Omental fat pad (tissue), 4 donors: ENCODE results near the gene EIF4G3. TPM values are rescaled to one million over a fixed set of nuclear protein-coding genes. Genes with fewer than 3 reads are reported as not detected.

Experiments used
- ATAC-seq: fragments of 150-250 bp; one replicate; pipeline ENCODE4 v1.9.1; 2016; ENCODE audit warnings: mild to moderate bottlenecking, moderate library complexity; ENCODE audit not compliant: low FRiP score
- DNase-seq: peaks from one replicate; pipeline ENCODE4 v3.0.0-alpha.2; 2019; ENCODE audit warnings: low spot score
- total RNA-seq, 4 donors: library from RNA; depleted of rRNA; stranded (reverse); fragments of >200 nt; gene quantifications; one replicate each; pipeline ENCODE4 v1.1.0, GENCODE V29; 2016
- TF ChIP-seq, protein P1 (sequence below), 3 donors: fragments of 450-650 bp; IDR thresholded peaks; one replicate each; pipeline ENCODE4 v1.5.1; 2016 to 2017; ENCODE audit warnings: antibody characterized with exemption in 3 of 3, mild to moderate bottlenecking in 3 of 3, moderate library complexity in 2 of 3

EIF4G3 gene
- total RNA-seq, 4 donors from 2014 or later: 50.2 to 69.5 (median 51.8) TPM

GRCh38 chr1:21000245-21000594, 176.5 kb downstream of the EIF4G3 start:
- no peak for ATAC-seq
- TF ChIP-seq, protein P1, sequence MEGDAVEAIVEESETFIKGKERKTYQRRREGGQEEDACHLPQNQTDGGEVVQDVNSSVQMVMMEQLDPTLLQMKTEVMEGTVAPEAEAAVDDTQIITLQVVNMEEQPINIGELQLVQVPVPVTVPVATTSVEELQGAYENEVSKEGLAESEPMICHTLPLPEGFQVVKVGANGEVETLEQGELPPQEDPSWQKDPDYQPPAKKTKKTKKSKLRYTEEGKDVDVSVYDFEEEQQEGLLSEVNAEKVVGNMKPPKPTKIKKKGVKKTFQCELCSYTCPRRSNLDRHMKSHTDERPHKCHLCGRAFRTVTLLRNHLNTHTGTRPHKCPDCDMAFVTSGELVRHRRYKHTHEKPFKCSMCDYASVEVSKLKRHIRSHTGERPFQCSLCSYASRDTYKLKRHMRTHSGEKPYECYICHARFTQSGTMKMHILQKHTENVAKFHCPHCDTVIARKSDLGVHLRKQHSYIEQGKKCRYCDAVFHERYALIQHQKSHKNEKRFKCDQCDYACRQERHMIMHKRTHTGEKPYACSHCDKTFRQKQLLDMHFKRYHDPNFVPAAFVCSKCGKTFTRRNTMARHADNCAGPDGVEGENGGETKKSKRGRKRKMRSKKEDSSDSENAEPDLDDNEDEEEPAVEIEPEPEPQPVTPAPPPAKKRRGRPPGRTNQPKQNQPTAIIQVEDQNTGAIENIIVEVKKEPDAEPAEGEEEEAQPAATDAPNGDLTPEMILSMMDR (IDR thresholded peaks at IDR 0.05): no peak
- no peak for DNase-seq

GRCh38 chr1:20999525-21000244, 177.0 kb downstream of the EIF4G3 start:
- TF ChIP-seq, protein P1 (IDR thresholded peaks at IDR 0.05): no peak
- DNase-seq: no peak
- ATAC-seq: no peak

GRCh38 chr1:20998826-20999225, 177.9 kb downstream of the EIF4G3 start:
- TF ChIP-seq, protein P1 (IDR thresholded peaks at IDR 0.05): no peak
- DNase-seq: no peak
- ATAC-seq: no peak

- no peak for DNase-seq
- ATAC-seq: no peak
- TF ChIP-seq, protein P1 (IDR thresholded peaks at IDR 0.05): no peak
These were observed 179.0 kb downstream of the EIF4G3 start for GRCh38 chr1:20997602-20998224.

GRCh38 chr1:20996554-20996953, 180.1 kb downstream of the EIF4G3 start:
- DNase-seq (no peak), ATAC-seq (no peak)
- TF ChIP-seq, protein P1 (IDR thresholded peaks at IDR 0.05): no peak

GRCh38 chr1:20993716-20994575, 182.8 kb downstream of the EIF4G3 start:
- TF ChIP-seq, protein P1 (IDR thresholded peaks at IDR 0.05): no peak
- DNase-seq (no peak), ATAC-seq (no peak)
